Uterus (tissue), 2 donors: ENCODE results near the gene GIMAP4.

ENCODE experiments used
- CTCF ChIP-seq, 4 experiments: fragments of 200-600 bp in 2 of 4; fragments of 450-650 bp in 2 of 4; sonication (generic) in 2 of 4; IDR thresholded peaks; one replicate each; pipeline ENCODE4 v1.5.1; 2016 to 2019; ENCODE audit warnings: antibody characterized with exemption in 4 of 4, mild to moderate bottlenecking in 2 of 4, moderate library complexity in 1 of 4
- POLR2A ChIP-seq, 2 donors: fragments of 450-650 bp; IDR thresholded peaks; one replicate each; pipeline ENCODE4 v1.6.1; 2016; ENCODE audit warnings: antibody characterized with exemption in 2 of 2, mild to moderate bottlenecking in 1 of 2, moderate library complexity in 1 of 2

- TF ChIP-seq POLR2A (IDR thresholded peaks at IDR 0.05) (no peak), CTCF (IDR thresholded peaks at IDR 0.05) (no peak)
Observed at GRCh38 chr7:150562919-150563318, 4.3 kb upstream of the GIMAP4 start.
